Osteoblast (primary cell): ENCODE data around the gene IVD. TPM values are rescaled to one million over a fixed set of nuclear protein-coding genes. Genes with fewer than 3 reads are reported as not detected.

Source experiments
- DNase-seq: peaks from one replicate; pipeline ENCODE4 v3.0.0; 2011; ENCODE audit warnings: low spot score, mixed read lengths; ENCODE audit not compliant: insufficient read length; ENCODE audit errors: missing footprints
- H2AFZ ChIP-seq: 2 replicates; pipeline ENCODE4 v1.6.0; 2011; ENCODE audit warnings: mild to moderate bottlenecking, low read length
- H3K27ac ChIP-seq: 2 replicates; pipeline ENCODE4 v1.5.1; 2011; ENCODE audit warnings: mild to moderate bottlenecking, low read depth, low read length, moderate library complexity
- H3K27me3 ChIP-seq: 2 replicates; pipeline ENCODE4 v1.6.0; 2012; ENCODE audit warnings: mild to moderate bottlenecking, control low read depth, inconsistent platforms, low read length, moderate library complexity; ENCODE audit not compliant: insufficient read depth
- H3K36me3 ChIP-seq: 2 replicates; pipeline ENCODE4 v1.5.1; 2011; ENCODE audit warnings: mild to moderate bottlenecking, low read length, control low read depth, moderate library complexity; ENCODE audit not compliant: insufficient read depth
- H3K4me1 ChIP-seq: 2 replicates; pipeline ENCODE4 v1.5.1; 2011; ENCODE audit warnings: mild to moderate bottlenecking, low read length, control low read depth, moderate library complexity; ENCODE audit not compliant: insufficient read depth
- H3K4me2 ChIP-seq: 2 replicates; pipeline ENCODE4 v1.6.0; 2011; ENCODE audit warnings: mild to moderate bottlenecking, low read length; ENCODE audit not compliant: insufficient read depth
- H3K4me3 ChIP-seq: fragments of 200-600 bp; sonication (generic); 3 replicates; pipeline ENCODE4 v1.5.1; 2012; ENCODE audit warnings: mild to moderate bottlenecking, low read length, inconsistent platforms; ENCODE audit not compliant: insufficient read depth
- H3K79me2 ChIP-seq: 2 replicates; pipeline ENCODE4 v1.6.0; 2012; ENCODE audit warnings: mild to moderate bottlenecking, low read length, control low read depth, inconsistent platforms; ENCODE audit not compliant: insufficient read depth
- H3K9me3 ChIP-seq: 2 replicates; pipeline ENCODE4 v1.5.1; 2011; ENCODE audit warnings: low read depth, low read length, control low read depth
- H4K20me1 ChIP-seq: 2 replicates; pipeline ENCODE4 v1.6.0; 2012; ENCODE audit warnings: mild to moderate bottlenecking, low read length, control low read depth; ENCODE audit not compliant: insufficient read depth
- CTCF ChIP-seq: IDR thresholded peaks from 2 replicates; pipeline ENCODE4 v1.5.1; 2011; ENCODE audit warnings: mild to moderate bottlenecking, low read depth, low read length, moderate library complexity; ENCODE audit errors: extremely low read depth
- total RNA-seq: library from RNA; depleted of rRNA; stranded (reverse); fragments of >200 nt; gene quantifications from 2 replicates; pipeline ENCODE4 v1.2.3, GENCODE V29; 2012

IVD gene
- total RNA-seq, 1 donor: 46.3 TPM

DNA sequence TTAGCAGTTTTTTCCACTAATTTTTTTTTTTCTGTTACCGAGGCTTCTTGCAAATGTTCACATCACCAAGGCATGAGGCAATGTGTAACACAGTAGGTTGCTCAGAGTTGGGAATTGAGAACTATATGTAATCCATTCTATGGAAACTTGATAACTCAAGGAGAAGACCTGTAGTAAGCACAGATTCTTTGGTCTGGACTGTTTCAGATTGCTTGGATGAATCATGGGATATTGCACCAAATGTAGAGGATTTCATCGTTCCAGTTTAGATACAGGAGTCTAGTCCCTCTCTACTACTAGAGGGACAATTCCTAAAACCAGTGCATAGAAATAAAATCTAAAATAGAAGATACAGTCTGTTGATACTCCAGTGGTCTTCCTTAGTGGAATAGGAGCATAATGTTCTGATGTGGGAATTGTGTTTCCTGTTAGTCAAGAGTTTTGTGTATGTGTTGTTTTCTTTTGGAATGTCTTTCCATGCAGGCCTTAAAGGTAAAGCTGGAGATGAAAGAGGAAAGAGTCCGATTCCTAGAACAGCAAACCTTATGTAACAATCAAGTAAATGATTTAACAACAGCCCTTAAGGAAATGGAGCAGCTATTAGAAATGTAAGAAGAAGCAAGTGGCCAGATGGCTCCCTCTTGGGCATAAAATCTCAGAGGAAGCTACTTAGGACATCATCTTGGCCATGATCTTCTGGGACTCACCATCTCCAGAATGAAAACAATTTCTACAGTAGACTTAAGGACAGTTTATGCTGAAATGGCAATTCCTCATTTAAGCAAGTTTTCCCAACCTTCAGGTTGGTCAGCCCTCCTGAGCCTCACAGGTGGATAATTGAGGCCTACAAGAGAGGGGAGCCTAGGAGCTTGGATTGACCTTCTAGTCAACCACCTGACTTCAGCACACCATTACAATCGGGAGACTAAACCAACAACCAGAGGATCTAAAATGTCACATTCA, 12.3 kb upstream of the IVD start:
- no peak for DNase-seq
- Histone ChIP-seq H3K4me1 (peaks cover 17% of the 10 kb centered on the region), H3K27ac (no peak overlapping the region), H3K9me3 (no peaks in the 10 kb centered on the region), H3K36me3 (peaks cover 46% of the 10 kb centered on the region), H2AFZ (no peak overlapping the region), H4K20me1 (no peaks in the 10 kb centered on the region), H3K79me2 (no peaks in the 10 kb centered on the region), H3K4me3 (no peak overlapping the region), H3K27me3 (no peaks in the 10 kb centered on the region), H3K4me2 (no peak overlapping the region)
- TF ChIP-seq CTCF: no peak

GRCh38 chr15:40397688-40398412, 7.7 kb upstream of the IVD start:
- no peak for DNase-seq
- Histone ChIP-seq H2AFZ (no peak overlapping the region), H3K27ac (no peak overlapping the region), H3K36me3 (peaks cover 12% of the 10 kb centered on the region), H3K4me2 (peak overlapping the region; percentile 1), H3K9me3 (no peaks in the 10 kb centered on the region), H3K4me1 (no peaks in the 10 kb centered on the region), H3K79me2 (no peaks in the 10 kb centered on the region), H3K4me3 (no peak overlapping the region), H3K27me3 (no peaks in the 10 kb centered on the region), H4K20me1 (no peaks in the 10 kb centered on the region)
- TF ChIP-seq CTCF: no peak

GRCh38 chr15:40398413-40398873, 7.2 kb upstream of the IVD start:
- H2AFZ ChIP-seq: no peak overlapping the region
- H3K36me3 ChIP-seq: peaks cover 7% of the 10 kb centered on the region
- no peaks in the 10 kb centered on the region for H4K20me1 ChIP-seq
- H3K27ac ChIP-seq: no peak overlapping the region
- H3K79me2 ChIP-seq: no peaks in the 10 kb centered on the region
- H3K4me2 ChIP-seq: peak overlapping the region; percentile 1
- TF ChIP-seq CTCF: no peak
- no peak for DNase-seq
- H3K4me1 ChIP-seq: no peaks in the 10 kb centered on the region
- no peak overlapping the region for H3K4me3 ChIP-seq
- H3K27me3 ChIP-seq: no peaks in the 10 kb centered on the region
- no peaks in the 10 kb centered on the region for H3K9me3 ChIP-seq

DNA sequence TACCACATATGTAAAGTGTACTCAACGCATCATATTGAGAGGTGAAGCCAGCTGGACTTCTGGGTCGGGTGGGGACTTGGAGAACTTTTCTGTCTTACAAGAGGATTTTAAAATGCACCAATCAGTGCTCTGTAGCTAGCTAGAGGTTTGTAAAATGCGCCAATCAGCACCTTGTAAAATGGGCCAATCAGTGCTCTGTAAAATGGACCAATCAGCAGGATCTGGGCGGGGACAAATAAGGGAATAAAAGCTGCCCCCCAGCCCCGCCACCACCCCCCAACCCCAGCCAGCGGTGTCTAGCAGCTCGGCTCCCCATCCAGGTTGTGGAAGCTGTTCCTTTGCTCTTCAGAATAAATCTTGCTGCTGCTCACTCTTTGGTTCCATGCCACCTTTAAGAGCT, 6.2 kb upstream of the IVD start:
- Histone ChIP-seq H3K79me2 (no peaks in the 10 kb centered on the region), H2AFZ (no peak overlapping the region), H3K27me3 (no peaks in the 10 kb centered on the region), H4K20me1 (no peaks in the 10 kb centered on the region), H3K36me3 (no peaks in the 10 kb centered on the region), H3K4me1 (no peaks in the 10 kb centered on the region), H3K4me2 (no peak overlapping the region), H3K4me3 (no peak overlapping the region), H3K27ac (no peak overlapping the region), H3K9me3 (no peaks in the 10 kb centered on the region)
- no peak for DNase-seq
- no peak for TF ChIP-seq CTCF
